Measurements from ENCODE around the gene MRPS31.
"Not testable (repeated sequence)": the region's sequence is repeated elsewhere in the genome, so short reads cannot be mapped to it uniquely, and the experiment has no call there.

MRPS31 gene

DNA sequence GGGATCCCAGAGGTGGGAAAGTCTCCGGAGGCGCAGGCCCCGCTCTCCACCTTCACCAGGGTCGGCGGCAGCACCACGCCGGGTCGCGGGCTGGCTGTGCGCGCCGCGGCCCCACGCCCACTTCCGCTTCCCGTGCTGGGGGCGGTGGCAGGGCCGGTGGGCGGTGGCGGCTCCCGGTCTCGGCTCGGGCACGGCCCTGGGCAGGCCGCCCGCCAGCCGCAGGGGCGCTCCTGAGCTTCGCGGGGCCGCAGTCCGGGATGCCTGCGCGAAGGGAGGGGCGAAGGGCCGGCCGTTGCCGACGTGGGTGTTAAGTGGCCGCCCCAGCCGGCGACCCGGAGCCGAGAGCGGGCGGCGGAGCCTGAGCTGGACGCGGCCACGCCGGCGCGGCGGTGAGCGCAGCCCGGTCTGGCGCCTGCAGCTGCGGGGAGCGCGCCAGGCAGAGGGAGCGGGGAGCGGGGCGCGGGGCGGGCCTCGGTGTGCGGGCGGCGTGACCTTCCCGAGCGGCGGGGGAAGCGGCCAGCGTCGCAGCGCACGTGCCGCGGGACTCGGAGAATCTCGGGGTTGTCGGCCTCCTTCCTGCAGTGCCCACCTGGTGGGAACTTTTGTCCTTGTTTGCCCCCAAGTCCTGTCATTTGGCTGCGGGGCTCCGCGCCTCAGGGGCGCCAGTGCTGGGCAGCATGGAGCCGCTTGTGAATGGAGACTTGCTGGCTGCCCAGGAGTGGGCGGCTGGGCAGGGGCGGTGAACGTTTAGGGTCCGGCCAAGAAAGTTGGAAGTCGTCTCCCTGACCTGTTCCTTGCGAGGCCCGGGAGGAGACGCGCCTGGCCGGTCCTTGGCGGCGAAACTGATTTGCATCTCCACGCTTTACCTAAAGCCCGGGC, 18.5 kb upstream of the MRPS31 start, which contains the start of gene SLC25A15:
Gene SLC25A15 (plus strand): TSS at position 337 of the 879 bp plus-strand sequence. CDS start 3,616 bp downstream, outside the sequence.
- in situ Hi-C loops (cut with MboI; ENCODE audit: low sequenced_read_pairs) = no loop called here

DNA sequence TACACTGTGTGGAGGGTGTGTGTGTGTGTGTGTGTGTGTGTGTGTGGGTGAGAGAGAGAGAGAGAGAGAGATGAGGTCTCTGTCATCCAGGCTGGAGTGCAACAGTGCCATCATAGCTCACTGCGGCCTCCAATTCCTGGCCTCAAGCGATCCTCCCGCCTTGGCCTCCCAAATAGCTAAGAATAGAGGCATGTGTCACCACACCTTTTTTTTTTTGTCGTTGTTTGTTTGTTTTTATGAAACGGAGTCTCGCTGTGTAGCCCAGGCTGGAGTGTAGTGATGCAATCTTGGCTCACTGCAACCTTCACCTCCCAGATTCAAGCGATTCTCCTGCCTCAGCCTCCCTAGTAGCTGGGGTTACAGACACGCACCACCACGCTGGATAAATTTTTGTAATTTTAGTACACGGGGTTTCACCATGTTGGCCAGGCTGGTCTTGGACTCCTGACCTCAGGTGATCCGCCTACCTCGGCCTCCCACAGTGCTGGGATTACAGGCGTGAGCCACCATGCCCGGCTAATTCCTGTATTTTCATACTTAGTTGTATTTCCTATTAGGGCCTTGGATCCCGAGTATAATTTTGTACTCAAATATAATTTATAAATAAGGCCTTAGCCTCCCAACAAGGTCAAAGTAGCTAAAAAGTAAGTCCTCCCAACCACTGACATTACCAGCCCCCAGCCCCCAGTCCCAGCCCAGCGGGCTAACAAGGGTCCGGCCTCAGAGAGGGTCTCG, 17.7 kb upstream of the MRPS31 start:
- in situ Hi-C loops (cut with MboI; ENCODE audit: low sequenced_read_pairs) = not testable (repeated sequence)

DNA sequence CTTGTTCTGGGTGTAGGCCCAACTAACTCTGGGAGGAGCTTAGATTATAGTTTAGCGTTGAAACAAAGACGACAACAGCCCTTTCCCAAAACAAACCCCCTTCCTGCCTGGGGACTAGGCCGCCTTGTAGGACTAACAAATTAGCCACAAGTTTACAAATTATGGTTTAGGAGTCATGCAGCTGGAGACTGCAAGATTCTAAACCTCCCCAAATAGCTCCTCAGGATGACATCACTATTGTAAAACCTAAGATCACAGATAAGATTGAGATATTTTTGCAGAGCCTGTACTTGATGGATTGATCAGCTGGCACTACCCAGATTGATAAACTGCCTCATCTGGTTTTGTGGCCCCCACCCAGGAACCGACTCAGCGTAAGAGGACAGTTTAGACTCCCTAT, 16.1 kb upstream of the MRPS31 start:
- in situ Hi-C loops (cut with MboI; ENCODE audit: low sequenced_read_pairs) = no loop called here

DNA sequence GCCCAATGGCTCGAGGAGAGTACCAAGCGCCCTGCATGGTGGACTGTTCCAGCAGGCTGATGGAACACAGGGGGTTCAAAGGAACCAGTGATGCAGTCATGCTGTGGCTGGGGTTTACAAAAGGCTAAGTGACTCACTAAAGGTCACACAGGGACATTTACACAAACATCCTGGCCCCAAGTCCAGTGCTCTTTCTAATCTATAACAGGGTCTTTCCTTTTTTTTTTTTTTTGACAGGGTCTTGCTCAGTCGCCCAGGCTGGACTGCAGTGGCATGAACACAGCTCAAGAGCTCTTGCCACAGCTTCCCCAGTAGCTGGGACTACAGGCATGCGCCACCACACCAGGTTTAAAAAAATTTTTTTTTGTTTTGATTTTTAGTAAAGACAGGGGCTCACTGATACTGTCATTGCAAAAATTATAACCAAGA, 15.6 kb upstream of the MRPS31 start:
- in situ Hi-C loops (cut with MboI; ENCODE audit: low sequenced_read_pairs) = no loop called here

DNA sequence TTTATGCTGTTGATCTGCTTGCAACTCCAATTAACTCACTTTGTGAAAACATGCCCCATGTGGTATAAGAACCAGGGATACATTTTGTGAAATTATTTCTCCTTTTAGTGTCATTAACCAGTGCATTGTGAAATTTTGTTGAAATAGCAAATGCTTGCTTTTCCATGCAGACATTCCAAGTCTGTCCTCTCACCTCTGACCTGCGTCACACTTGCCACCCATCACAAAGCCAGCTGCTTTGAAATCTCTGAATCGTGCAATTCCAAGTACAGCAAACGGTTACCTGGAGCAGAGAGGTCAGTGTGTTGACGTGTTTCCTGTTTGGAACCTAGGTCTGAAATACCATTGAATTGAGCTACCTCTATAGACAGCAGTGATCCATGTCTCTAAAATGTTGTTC, 13.6 kb upstream of the MRPS31 start:
- in situ Hi-C loops (cut with MboI; ENCODE audit: low sequenced_read_pairs) = no loop called here

DNA sequence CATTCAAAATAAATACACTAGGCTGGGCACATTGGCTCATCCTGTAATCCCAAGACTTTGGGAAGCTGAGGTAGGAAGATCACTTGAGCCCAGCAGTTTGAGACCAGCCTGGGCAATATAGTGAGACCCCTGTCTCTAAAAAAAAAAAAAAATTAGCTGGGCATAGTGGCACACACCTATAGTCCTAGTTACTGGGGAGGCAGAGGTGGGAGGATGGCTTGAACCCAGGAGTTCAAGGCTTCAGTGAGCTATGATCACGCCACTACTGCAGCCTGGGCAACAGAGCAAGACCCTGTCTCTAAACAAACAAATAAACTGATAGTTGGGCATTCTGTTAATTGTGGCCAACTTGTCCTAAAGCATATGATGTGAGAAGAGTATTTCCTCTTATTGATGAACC, 12.0 kb upstream of the MRPS31 start:
- in situ Hi-C loops (cut with MboI; ENCODE audit: low sequenced_read_pairs) = not testable (repeated sequence)

DNA sequence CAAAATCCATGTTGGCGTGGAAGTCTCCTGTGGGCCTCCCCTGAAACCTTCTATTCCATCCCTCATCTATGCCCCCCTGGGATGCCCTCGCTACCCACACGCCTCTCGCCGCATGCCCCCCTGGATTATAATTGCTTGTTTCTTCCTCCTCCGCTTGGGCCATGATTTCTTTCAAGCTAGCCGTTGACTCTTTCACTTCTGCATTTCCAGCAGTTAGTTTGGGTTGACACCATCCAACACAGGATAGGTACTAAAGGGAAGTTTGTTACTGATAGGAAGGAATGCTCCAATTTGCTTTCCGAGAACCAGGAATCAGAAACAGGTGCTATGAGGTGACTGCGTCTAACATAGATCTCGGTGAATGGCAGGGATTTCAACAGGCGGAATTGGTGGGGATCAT, 10.7 kb upstream of the MRPS31 start:
- in situ Hi-C loops (cut with MboI; ENCODE audit: low sequenced_read_pairs) = no loop called here

DNA sequence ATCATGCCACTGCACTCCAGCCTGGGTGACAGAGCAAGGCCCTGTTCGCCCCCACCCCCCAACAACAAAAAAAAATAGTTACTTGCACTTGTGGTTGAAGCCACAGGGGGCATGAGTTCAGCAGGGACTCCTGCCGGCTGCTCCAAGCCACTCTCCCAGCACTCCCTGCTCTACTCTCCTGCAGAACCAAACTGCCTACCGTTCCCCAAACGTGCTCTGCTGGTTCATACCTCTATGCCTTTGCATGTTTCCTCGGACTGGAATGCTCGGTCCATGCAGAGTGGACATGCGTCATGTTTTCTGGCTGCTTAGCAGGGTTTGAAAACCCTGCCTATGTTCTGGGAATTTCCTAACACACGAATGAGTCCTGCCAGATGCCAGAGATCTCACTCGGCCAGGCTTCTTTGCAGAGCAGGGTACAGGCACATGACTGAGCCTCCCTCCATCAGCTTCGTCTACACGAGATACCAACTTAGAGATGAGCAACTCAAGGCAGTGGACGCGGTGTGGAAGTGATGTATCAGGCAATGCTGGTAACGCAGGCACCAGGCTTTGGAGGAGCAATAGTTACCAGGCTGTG, 9.9 kb upstream of the MRPS31 start:
- in situ Hi-C loops (cut with MboI; ENCODE audit: low sequenced_read_pairs) = no loop called here

DNA sequence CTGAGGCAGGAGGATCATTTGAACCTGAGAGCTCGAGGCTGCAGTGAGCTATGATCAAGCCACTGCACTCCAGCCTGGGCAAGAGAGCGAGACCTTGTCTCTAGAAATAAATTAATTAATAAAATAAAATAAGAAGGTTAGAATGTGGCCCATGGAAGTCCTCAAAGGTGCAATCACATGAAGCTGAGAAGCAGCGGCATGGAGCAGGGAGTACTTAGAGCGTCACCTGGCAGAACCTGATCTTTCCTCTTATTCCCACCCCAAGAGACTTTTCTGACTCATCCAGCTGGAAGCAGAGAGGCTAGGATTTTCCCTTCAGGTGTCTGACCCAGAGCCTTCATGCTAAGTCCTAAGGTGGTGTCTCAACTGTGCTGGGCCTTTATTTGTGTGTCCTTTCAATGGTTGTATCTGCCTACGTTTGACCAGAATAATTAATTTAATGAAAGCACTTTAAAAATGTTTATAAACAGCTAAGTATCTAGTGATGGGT, 8.9 kb upstream of the MRPS31 start:
- in situ Hi-C loops (cut with MboI; ENCODE audit: low sequenced_read_pairs) = no loop called here

DNA sequence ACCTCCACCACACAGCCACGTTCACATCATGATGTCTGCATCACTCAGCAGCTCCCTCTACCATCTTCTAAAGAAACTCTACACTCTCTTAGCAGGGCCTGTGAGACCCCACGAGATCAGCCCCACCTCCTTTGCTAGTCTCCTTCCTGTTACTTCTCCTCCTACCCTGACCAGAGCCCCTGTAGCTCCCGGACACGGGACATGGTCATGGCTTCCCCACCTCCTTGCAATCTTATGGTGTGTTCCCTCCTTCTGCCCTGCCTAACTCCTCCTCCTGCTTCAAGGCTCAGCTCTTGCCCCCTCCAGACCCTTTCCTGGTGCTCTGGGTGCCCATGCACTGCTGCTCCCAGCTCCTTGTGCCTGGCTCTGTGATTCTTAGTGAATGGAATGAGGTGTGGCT, 8.1 kb upstream of the MRPS31 start:
- in situ Hi-C loops (cut with MboI; ENCODE audit: low sequenced_read_pairs) = no loop called here

DNA sequence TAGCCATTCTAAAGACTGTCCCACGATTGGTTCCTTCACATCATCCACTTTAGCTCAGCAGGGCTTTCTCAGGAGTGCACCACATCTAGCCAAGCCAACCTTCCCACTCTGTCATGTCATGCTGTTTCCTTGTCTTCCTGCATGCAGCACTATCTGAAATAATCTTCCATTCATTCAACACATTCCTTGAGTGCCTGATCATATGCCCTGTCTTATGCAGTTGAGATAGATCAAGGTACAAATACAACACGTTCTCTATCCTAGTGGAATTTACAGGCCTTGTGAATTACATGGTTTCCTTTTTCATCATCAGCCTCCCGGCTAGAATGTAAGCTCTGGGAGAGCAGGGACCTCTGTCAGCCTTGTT, 6.8 kb upstream of the MRPS31 start:
- in situ Hi-C loops (cut with MboI; ENCODE audit: low sequenced_read_pairs) = no loop called here

DNA sequence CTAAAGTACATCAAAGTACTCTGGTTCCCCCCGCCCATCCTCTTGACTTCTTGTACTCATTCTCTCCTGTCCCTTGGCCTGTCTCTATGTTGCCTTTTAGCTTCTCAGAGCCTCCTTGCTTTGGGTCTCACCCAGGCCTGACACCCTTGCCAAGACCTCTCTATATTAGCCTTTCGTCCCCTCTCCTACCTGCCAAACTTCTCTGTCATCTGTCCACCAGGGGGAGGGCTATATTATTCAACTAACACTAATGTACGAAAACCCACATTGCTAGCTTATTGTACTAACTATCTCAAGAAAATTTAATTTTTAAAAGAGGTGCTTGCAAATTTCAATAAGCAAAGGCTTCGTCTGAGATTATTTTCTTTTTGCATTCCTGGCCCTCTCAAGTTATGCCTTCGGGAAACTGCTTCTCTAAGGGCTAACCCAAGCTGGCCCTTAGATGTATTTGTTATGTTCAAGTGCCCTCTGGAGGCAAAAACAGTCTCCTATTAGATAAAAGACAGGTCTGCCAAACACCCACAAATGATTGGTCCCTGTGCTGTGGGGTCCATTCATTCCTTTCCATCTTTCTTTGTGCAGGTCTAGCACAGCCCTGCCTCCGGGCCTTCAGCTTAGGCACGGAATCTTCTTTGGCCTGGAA, 6.3 kb upstream of the MRPS31 start:
- in situ Hi-C loops (cut with MboI; ENCODE audit: low sequenced_read_pairs) = no loop called here

DNA sequence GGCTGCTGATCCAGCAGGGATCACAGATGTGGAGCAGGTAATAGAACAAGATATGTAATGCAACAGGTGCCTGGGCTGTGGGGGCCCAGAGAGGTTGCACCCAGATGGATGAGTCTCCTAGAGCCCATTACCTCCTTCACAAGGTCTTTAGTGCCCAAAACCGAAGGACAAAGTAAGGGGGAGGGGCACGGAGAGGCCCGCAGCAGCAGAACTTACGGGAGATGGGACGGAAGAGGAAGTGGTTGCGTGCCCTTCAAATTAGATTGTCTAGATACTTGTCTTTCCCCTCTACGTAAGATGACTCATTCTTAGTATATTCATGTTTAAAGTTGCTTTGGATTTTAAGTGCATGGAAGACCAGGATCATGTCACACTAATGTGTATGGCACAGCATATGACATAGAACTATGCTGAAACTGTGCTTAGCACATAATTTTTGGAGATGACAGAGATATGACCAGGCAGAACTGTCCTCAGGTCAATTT, 5.7 kb upstream of the MRPS31 start:
- in situ Hi-C loops (cut with MboI; ENCODE audit: low sequenced_read_pairs) = no loop called here

DNA sequence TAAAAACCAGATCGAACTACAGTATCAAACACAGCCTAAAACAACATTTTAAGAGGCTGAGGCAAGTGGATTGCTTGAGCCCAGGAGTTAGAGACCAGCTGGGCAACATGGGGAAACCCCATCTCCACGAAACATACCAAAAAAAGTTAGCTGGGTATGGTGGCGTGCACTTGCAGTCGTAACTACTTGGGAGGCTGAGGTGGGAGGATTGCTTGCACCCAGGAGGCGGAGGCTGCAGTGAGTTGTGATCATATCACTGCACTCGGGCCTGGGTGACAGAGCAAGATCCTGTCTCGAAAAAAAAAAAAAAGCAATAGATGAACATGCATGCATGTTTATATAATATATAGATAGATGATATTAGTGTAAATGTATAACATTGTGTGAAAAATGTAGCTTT, 5.2 kb upstream of the MRPS31 start:
- in situ Hi-C loops (cut with MboI; ENCODE audit: low sequenced_read_pairs) = no loop called here

DNA sequence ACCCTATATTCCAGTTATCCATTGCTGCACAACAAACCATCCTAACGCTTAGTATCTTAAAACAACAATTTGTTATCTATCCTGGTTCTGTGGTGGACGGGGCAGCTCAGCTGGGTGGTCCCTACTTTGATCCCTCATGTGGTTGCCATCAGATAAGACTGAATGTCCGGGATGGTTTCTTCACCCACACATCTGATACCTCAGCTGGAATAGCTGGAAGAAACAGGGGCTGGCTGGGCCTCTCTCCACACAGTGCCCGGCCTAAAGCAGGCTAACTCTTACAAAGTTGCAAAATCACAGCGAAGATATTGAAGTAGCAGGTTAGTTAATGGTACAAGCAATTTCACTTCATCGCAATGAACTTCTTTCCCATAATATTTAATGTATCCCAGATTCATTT, 3.7 kb upstream of the MRPS31 start:
- in situ Hi-C loops (cut with MboI; ENCODE audit: low sequenced_read_pairs) = no loop called here

DNA sequence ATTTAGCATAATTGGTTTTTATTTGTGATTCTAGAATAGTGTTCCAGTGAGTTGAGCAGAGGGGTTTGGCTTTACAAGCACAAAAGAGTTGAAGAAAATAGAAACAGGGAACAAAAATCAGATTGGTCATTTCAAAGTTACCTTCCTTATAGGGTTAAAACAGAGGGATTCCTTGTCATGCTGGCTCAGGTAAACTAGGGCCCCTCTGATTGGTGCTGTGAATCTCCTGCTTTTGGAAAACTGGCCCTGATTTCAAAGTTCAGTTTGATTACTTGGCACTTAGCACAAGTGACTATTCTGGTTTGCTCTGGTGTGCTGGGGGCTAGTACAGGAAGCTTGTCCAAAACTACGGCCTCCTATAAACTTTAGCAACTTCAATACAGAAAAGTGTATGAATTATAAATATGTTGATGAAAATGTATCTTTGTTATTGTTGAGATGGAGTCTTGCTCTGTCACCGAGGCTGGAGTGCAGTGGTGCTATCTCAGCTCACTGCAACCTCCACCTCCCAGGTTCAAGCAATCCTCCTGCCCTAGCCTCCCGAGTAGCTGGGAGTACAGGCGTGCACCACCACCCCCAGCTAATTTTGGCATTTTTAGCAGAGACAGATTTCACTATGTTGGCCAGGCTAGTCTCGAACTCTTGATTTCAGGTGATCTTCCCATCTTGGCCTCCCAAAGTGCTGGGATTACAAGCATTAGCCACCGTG, 1.9 kb upstream of the MRPS31 start:
- in situ Hi-C loops (cut with MboI; ENCODE audit: low sequenced_read_pairs) = no loop called here

DNA sequence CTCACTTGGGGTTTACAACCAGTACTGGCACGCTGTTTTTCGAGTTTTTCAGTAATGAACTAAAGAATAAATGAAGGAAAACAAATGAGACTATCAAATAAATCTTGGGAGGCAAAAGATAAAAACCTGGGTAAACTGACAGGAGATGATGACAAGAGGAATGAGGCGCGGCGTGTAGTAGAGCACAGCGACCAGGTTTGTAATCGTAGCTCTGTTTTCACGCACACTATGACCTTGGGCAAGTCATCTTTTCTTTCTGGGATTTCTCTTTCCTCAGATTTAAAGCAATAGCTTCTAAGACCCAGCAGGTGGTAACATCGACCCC, 419 bp downstream of the MRPS31 start:
- in situ Hi-C loops (cut with MboI; ENCODE audit: low sequenced_read_pairs) = no loop called here

DNA sequence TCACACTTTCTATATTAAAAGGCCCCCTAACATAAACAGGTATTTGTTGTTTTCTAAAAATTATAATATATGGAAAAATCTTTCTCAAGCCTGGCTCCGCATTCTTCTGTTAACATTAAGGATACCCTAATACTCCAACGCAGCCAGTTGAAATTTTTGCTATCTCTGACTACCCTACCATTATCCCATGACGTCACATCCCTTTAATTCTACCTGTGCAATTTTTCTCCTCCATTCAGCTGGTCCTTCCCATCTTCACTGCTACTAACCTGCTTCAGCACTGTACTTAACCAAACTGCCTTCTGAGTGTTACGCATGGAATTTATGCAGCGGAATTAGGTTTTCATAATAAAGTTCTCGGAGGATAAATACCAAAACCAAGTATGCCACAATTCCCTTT, 1.0 kb downstream of the MRPS31 start:
- in situ Hi-C loops (cut with MboI; ENCODE audit: low sequenced_read_pairs) = no loop called here

DNA sequence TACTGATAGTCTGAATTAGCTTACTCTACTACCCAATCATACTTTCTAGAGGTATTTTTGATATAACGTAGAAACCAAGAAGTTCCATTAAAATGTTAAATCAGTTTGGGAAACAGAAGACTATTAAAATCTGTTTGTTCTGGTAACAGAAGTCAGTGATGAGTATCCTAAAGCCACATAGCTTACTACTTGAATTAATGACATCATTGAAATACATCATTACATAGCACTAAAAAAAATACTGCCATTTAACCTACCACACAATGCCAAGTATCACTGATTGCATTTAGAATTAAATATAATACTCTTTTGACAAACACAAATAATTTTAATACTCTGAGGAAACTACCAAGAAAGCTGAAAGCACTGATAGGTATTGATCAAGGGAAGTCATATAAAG, 5.4 kb downstream of the MRPS31 start:
- in situ Hi-C loops (cut with MboI; ENCODE audit: low sequenced_read_pairs) = no loop called here

DNA sequence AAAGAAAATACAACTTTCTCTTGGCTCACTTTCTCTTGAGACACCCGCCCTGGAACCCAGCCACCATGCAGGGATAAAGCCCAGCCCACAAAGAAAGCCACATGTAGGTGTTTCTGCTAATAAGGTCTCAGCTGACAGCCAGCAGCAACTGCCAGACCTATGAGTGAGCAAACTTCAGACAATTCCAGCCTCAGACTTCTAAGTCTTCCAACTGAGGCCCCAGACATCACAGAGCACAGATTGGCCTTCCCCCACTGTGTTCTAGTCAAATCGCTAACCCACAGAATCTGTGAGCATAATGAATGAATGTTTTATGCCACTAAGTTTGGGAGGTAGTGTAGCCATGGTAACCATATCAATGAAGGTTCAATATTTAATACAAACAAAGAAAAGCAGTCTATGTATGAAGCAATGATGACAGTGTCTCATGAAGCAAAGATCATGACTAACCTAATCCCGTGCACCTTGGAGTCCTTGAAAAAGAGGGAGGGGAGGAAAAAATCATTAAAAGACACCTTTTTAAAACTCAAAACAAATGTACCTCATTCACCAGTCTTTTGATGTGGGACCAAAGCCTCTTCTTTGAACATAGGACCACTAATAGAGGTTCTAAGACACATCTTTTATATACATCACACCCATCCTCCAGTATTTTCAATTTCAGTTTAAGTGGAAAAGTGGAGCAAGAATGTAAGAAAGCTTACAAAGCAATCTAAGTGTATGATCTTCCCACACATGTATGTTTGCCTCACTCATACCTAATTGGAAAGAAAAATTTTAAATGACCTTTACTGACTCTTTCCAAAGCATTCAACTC, 6.2 kb downstream of the MRPS31 start:
- in situ Hi-C loops (cut with MboI; ENCODE audit: low sequenced_read_pairs) = no loop called here
